Fibroblast of lung (primary cell): ENCODE measurements around the gene ZNF654. TPM values are rescaled to one million over a fixed set of nuclear protein-coding genes. Genes with fewer than 3 reads are reported as not detected.
A peak's percentile ranks its signal among the peaks of the same experiment; 100 is the strongest.

Experiments
- DNase-seq, 2 donors: peaks; one replicate each; pipeline versions ENCODE4 v3.0.0 to v3.0.0-alpha.2; 2010; ENCODE audit warnings: low read depth in 2 of 2
- H2AFZ ChIP-seq: 2 replicates; pipeline ENCODE4 v1.5.1; 2012; ENCODE audit warnings: low read length, control low read depth, inconsistent platforms
- H3K27ac ChIP-seq: 2 replicates; pipeline ENCODE4 v1.5.1; 2011; ENCODE audit warnings: low read length, control low read depth; ENCODE audit not compliant: insufficient read depth
- H3K27me3 ChIP-seq: 2 replicates; pipeline ENCODE4 v1.5.1; 2011; ENCODE audit warnings: mild to moderate bottlenecking, low read length; ENCODE audit not compliant: control insufficient read depth, insufficient read depth
- H3K36me3 ChIP-seq: 2 replicates; pipeline ENCODE4 v1.5.1; 2011; ENCODE audit warnings: low read length; ENCODE audit not compliant: control insufficient read depth, insufficient read depth
- H3K4me1 ChIP-seq: 2 replicates; pipeline ENCODE4 v1.5.1; 2011; ENCODE audit warnings: low read length; ENCODE audit not compliant: control insufficient read depth, insufficient read depth; ENCODE audit errors: extremely low read depth
- H3K4me2 ChIP-seq: 2 replicates; pipeline ENCODE4 v1.5.1; 2011; ENCODE audit warnings: low read length, control low read depth; ENCODE audit not compliant: insufficient read depth; ENCODE audit errors: extremely low read depth
- H3K4me3 ChIP-seq, 4 experiments: fragments of 200-600 bp in 1 of 4; sonication (generic) in 1 of 4; replicated peaks in 1 of 4; 2 replicates each; pipeline ENCODE4 v1.5.1; 2011 to 2016; ENCODE audit warnings: low read length in 4 of 4, low read depth in 3 of 4, mild to moderate bottlenecking in 3 of 4, control low read depth in 2 of 4, inconsistent platforms in 1 of 4, mixed read lengths in 1 of 4; ENCODE audit not compliant: insufficient read depth in 1 of 4; ENCODE audit errors: control extremely low read depth in 1 of 4
- H3K79me2 ChIP-seq: 2 replicates; pipeline ENCODE4 v1.5.1; 2012; ENCODE audit warnings: mild to moderate bottlenecking, low read length, inconsistent platforms; ENCODE audit not compliant: control insufficient read depth, insufficient read depth
- H3K9ac ChIP-seq: 2 replicates; pipeline ENCODE4 v1.5.1; 2011; ENCODE audit warnings: mild to moderate bottlenecking, low read length, control low read depth; ENCODE audit not compliant: insufficient read depth
- H3K9me3 ChIP-seq: 2 replicates; pipeline ENCODE4 v1.5.1; 2012; ENCODE audit warnings: low read depth, low read length; ENCODE audit not compliant: control insufficient read depth, insufficient read depth
- H4K20me1 ChIP-seq: 2 replicates; pipeline ENCODE4 v1.5.1; 2011; ENCODE audit warnings: low read length; ENCODE audit not compliant: control insufficient read depth, insufficient read depth; ENCODE audit errors: extremely low read depth
- EZH2 ChIP-seq: IDR thresholded peaks from 2 replicates; pipeline ENCODE4 v1.5.1; 2012; ENCODE audit warnings: low read length, control low read depth, mild to moderate bottlenecking; ENCODE audit errors: missing control alignments
- polyA plus RNA-seq, 2 donors: library from polyadenylated mRNA; depleted of rRNA in 1 of 2; stranded (reverse) in 1 of 2; unstranded in 1 of 2; fragments of >200 nt; gene quantifications; 2 replicates each; pipeline ENCODE4 v1.2.1, GENCODE V29; 2011 to 2012; ENCODE audit warnings: missing spikeins in 1 of 2
- total RNA-seq: library from RNA; depleted of rRNA; stranded (reverse); fragments of >200 nt; gene quantifications from 2 replicates; pipeline ENCODE4 v1.2.1, GENCODE V29; 2014
- TF ChIP-seq, protein P1 (sequence below), 2 donors: IDR thresholded peaks in 1 of 2; conservative IDR thresholded peaks in 1 of 2; 1 replicate in 1 of 2; 2 replicates in 1 of 2; pipeline ENCODE4 v1.5.1; 2011 to 2012; ENCODE audit warnings: low read length in 2 of 2, control low read depth in 1 of 2, inconsistent platforms in 1 of 2, low read depth in 1 of 2, mild to moderate bottlenecking in 1 of 2

ZNF654 gene
- total and polyA plus RNA-seq, 2 donors (not counting 1 experiment from before 2014, with no cell fraction given), result 6.5 to 16.3 TPM

DNA sequence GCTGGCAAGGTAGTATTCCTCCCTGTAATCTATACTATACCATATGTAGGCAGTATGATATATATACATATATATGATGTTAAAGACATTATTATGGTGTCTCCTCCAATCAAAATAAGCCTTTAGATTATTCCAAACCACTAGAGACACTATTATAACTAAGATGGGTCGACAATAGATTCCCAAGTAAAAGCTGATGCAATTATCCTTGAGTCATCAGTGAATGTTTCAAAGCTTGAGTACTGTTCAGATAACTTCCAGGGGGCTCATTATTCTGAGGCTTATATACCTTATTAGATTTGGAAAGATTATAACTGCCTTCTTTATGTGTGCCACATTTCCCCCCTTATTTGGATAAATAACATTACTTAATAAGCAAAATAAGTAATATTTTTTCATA lies 78.8 kb downstream of the ZNF654 start:
- TF ChIP-seq, protein P1, sequence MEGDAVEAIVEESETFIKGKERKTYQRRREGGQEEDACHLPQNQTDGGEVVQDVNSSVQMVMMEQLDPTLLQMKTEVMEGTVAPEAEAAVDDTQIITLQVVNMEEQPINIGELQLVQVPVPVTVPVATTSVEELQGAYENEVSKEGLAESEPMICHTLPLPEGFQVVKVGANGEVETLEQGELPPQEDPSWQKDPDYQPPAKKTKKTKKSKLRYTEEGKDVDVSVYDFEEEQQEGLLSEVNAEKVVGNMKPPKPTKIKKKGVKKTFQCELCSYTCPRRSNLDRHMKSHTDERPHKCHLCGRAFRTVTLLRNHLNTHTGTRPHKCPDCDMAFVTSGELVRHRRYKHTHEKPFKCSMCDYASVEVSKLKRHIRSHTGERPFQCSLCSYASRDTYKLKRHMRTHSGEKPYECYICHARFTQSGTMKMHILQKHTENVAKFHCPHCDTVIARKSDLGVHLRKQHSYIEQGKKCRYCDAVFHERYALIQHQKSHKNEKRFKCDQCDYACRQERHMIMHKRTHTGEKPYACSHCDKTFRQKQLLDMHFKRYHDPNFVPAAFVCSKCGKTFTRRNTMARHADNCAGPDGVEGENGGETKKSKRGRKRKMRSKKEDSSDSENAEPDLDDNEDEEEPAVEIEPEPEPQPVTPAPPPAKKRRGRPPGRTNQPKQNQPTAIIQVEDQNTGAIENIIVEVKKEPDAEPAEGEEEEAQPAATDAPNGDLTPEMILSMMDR (conservative IDR thresholded peaks at IDR 0.05 in 1 of 2, IDR thresholded peaks at IDR 0.05 in 1 of 2; ENCODE audit: low read depth in 1 of 2, low read length in 2 of 2), result no peak
- no peak for TF ChIP-seq EZH2
- DNase-seq, result peak; percentile 27 to 44
- Histone ChIP-seq H3K9me3 (no peaks in the 10 kb centered on the region), H3K36me3 (no peaks in the 10 kb centered on the region), H3K27ac (no peak overlapping the region), H3K4me2 (no peak overlapping the region), H3K27me3 (no peaks in the 10 kb centered on the region), H3K9ac (no peak overlapping the region), H3K4me3 (no peak overlapping the region), H2AFZ (no peak overlapping the region), H4K20me1 (no peaks in the 10 kb centered on the region), H3K79me2 (no peaks in the 10 kb centered on the region), H3K4me1 (peaks cover 5% of the 10 kb centered on the region)

DNA sequence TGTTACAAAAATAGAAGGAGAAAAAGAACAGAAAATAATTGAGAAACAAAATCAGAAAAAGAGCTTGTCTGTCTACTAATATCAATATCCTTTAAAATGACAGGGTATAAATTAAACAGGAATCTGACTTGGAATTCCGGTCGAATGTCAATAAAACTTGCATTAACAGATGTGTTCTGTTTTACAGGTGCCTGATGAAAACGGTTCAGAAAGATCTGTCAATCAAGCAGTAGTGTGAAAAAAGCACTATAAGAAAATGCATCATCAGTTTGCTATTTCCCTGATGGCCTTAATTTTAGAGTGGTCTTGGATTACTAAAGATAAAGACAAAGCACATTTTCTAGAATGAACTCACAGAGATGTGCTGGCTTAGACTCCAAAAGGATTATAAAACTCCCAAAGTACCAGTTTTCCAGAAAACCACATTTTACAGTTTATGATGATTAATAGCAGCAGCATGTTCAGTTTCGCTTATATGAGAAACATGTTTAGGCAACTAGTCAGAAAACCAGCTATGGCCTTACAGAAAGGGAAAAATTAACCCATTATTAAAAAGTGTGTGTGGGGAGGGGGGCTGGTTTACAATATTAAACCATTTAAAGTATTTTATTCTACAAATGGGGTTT lies 82.5 kb downstream of the ZNF654 start:
- Histone ChIP-seq H3K9ac (no peak overlapping the region), H3K4me3 (no peak overlapping the region), H3K27me3 (no peaks in the 10 kb centered on the region), H2AFZ (no peak overlapping the region), H3K27ac (no peak overlapping the region), H4K20me1 (no peaks in the 10 kb centered on the region), H3K4me1 (peaks cover 5% of the 10 kb centered on the region), H3K36me3 (no peaks in the 10 kb centered on the region), H3K4me2 (no peak overlapping the region), H3K79me2 (no peaks in the 10 kb centered on the region), H3K9me3 (no peaks in the 10 kb centered on the region)
- TF ChIP-seq EZH2, result no peak
- TF ChIP-seq, protein P1 (conservative IDR thresholded peaks at IDR 0.05 in 1 of 2, IDR thresholded peaks at IDR 0.05 in 1 of 2; ENCODE audit: low read depth in 1 of 2, low read length in 2 of 2), result no peak
- DNase-seq, result peak; percentile 62 to 80

- Histone ChIP-seq H3K9ac (no peak overlapping the region), H3K4me3 (no peak overlapping the region), H3K79me2 (no peaks in the 10 kb centered on the region), H3K36me3 (no peaks in the 10 kb centered on the region), H3K27me3 (no peaks in the 10 kb centered on the region), H4K20me1 (no peaks in the 10 kb centered on the region), H3K4me2 (peak overlapping the region; percentile 23), H2AFZ (no peak overlapping the region), H3K27ac (no peak overlapping the region), H3K4me1 (peaks cover 5% of the 10 kb centered on the region), H3K9me3 (no peaks in the 10 kb centered on the region)
- TF ChIP-seq EZH2, result no peak
- TF ChIP-seq, protein P1 (conservative IDR thresholded peaks at IDR 0.05 in 1 of 2, IDR thresholded peaks at IDR 0.05 in 1 of 2; ENCODE audit: low read depth in 1 of 2, low read length in 2 of 2), result no peak
- DNase-seq, result peak; percentile 49 to 64
Measured at GRCh38 chr3:88142094-88142624, 83.1 kb downstream of the ZNF654 start.
